ENCODE measurements around the gene ATP1B1. TPM values are rescaled to one million over a fixed set of nuclear protein-coding genes. Genes with fewer than 3 reads are reported as not detected.
A peak's percentile ranks its signal among the peaks of the same experiment; 100 is the strongest.

The ATP1B1 gene
- total and polyA plus RNA-seq, 2 of the 13 experiments (the other 11 are each of a cell fraction or from before 2014, with no cell fraction given): 134 to 135 TPM

- no peak for TF ChIP-seq TIGD3 (CRISPR knock-in tag; IDR thresholded peaks at IDR 0.05; ENCODE audit: borderline replicate concordance)
- TF ChIP-seq KDM1A (CRISPR knock-in tag; IDR thresholded peaks at IDR 0.05): no peak
- TF ChIP-seq MEIS1 (CRISPR knock-in tag; IDR thresholded peaks at IDR 0.05; ENCODE audit: borderline replicate concordance): 0 out of 2 replicates have a peak, but pooled peaks have one; percentile 9
- no peak; the same call in 1 of the 2 replicates for TF ChIP-seq MED1 (CRISPR knock-in tag; IDR thresholded peaks at IDR 0.05)
- no peak for TF ChIP-seq ZNF572 (CRISPR knock-in tag; IDR thresholded peaks at IDR 0.05)
- TF ChIP-seq DMAP1 (CRISPR knock-in tag; IDR thresholded peaks at IDR 0.05): 0 out of 2 replicates have a peak, but pooled peaks have one; percentile 13
- no peak for TF ChIP-seq POGZ (CRISPR knock-in tag; IDR thresholded peaks at IDR 0.05)
- no peak for TF ChIP-seq ZNF230 (CRISPR knock-in tag; IDR thresholded peaks at IDR 0.05)
- TF ChIP-seq, protein P1, sequence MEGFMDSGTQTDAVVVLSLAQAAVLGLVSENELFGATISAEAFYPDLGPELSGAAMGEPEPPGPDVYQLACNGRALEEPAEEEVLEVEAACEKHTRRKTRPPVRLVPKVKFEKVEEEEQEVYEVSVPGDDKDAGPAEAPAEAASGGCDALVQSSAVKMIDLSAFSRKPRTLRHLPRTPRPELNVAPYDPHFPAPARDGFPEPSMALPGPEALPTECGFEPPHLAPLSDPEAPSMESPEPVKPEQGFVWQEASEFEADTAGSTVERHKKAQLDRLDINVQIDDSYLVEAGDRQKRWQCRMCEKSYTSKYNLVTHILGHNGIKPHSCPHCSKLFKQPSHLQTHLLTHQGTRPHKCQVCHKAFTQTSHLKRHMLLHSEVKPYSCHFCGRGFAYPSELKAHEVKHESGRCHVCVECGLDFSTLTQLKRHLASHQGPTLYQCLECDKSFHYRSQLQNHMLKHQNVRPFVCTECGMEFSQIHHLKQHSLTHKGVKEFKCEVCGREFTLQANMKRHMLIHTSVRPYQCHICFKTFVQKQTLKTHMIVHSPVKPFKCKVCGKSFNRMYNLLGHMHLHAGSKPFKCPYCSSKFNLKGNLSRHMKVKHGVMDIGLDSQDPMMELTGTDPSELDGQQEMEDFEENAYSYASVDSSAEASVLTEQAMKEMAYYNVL (CRISPR knock-in tag; IDR thresholded peaks at IDR 0.05; ENCODE audit: borderline replicate concordance): no peak; the same call in 1 of the 2 replicates
- TF ChIP-seq KLF12 (CRISPR knock-in tag; IDR thresholded peaks at IDR 0.05; ENCODE audit: borderline replicate concordance): 0 out of 2 replicates have a peak, but pooled peaks have one; percentile 73
- TF ChIP-seq EP300 (IDR thresholded peaks at IDR 0.05; ENCODE audit: low read depth in 2 of 2, low read length in 2 of 2): peak in 1 of 2 experiments; percentile 54; a peak in 2 of 4 replicates
- TF ChIP-seq EP300 (CRISPR knock-in tag; IDR thresholded peaks at IDR 0.05; ENCODE audit: borderline replicate concordance): no peak
- TF ChIP-seq HOXA3 (CRISPR knock-in tag; IDR thresholded peaks at IDR 0.05): peak; percentile 18
- TF ChIP-seq HDAC2 (CRISPR knock-in tag; IDR thresholded peaks at IDR 0.05): no peak
- no peak for TF ChIP-seq ESRRA (CRISPR knock-in tag; IDR thresholded peaks at IDR 0.05; ENCODE audit: low read depth)
- TF ChIP-seq NFYC (CRISPR knock-in tag; IDR thresholded peaks at IDR 0.05): peak; percentile 43; the same call in 1 of the 2 replicates
- no peak for TF ChIP-seq PTBP1 (IDR thresholded peaks at IDR 0.05; ENCODE audit: low read depth, low read length, poor library complexity, severe bottlenecking)
- TF ChIP-seq ZFP36 (IDR thresholded peaks at IDR 0.05; ENCODE audit: borderline replicate concordance, low read depth, low read length, partially characterized antibody): no peak
- TF ChIP-seq, protein P2, sequence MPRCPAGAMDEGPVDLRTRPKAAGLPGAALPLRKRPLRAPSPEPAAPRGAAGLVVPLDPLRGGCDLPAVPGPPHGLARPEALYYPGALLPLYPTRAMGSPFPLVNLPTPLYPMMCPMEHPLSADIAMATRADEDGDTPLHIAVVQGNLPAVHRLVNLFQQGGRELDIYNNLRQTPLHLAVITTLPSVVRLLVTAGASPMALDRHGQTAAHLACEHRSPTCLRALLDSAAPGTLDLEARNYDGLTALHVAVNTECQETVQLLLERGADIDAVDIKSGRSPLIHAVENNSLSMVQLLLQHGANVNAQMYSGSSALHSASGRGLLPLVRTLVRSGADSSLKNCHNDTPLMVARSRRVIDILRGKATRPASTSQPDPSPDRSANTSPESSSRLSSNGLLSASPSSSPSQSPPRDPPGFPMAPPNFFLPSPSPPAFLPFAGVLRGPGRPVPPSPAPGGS (CRISPR knock-in tag; IDR thresholded peaks at IDR 0.05): peak; percentile 28; the same call in 1 of the 2 replicates
- no peak for TF ChIP-seq NFATC3 (CRISPR knock-in tag; IDR thresholded peaks at IDR 0.05)
- TF ChIP-seq, protein P3, sequence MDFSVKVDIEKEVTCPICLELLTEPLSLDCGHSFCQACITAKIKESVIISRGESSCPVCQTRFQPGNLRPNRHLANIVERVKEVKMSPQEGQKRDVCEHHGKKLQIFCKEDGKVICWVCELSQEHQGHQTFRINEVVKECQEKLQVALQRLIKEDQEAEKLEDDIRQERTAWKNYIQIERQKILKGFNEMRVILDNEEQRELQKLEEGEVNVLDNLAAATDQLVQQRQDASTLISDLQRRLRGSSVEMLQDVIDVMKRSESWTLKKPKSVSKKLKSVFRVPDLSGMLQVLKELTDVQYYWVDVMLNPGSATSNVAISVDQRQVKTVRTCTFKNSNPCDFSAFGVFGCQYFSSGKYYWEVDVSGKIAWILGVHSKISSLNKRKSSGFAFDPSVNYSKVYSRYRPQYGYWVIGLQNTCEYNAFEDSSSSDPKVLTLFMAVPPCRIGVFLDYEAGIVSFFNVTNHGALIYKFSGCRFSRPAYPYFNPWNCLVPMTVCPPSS (IDR thresholded peaks at IDR 0.05): no peak
Measured at GRCh38 chr1:169106095-169106920, at the start of gene ATP1B1 (continued).
